ENCODE data around the gene IP6K1. TPM values are rescaled to one million over a fixed set of nuclear protein-coding genes. Genes with fewer than 3 reads are reported as not detected.

Gene IP6K1
- total and polyA plus RNA-seq, 2 donors (not counting 1 experiment from before 2014, with no cell fraction given) = 27.8 to 77.8 TPM

GRCh38 chr3:49703956-49704355 is 82.4 kb downstream of the IP6K1 start:
- Histone ChIP-seq H3K79me2 (ENCODE audit: control insufficient read depth, insufficient read depth, low read length) (no peaks in the 10 kb centered on the region), H3K27me3 (replicated peaks in 1 of 4; ENCODE audit: control extremely low read depth in 1 of 4, control insufficient read depth in 3 of 4, insufficient read depth in 4 of 4, low read length in 3 of 4) (no peaks in the 10 kb centered on the region), H3K9ac (ENCODE audit: low read length) (no peak overlapping the region), H2AFZ (ENCODE audit: insufficient read depth, low read depth, low read length, poor library complexity, severe bottlenecking) (no peak overlapping the region), H3K4me1 (ENCODE audit: control insufficient read depth in 2 of 2, insufficient read depth in 2 of 2, low read length in 2 of 2) (no peaks in the 10 kb centered on the region), H3K36me3 (replicated peaks in 1 of 2; ENCODE audit: control extremely low read depth in 1 of 2, control insufficient read depth in 1 of 2, extremely low read depth in 1 of 2, insufficient read depth in 2 of 2, low read length in 1 of 2) (peaks cover 0 to 37% of the 10 kb centered on the region in 2 experiments), H3K4me2 (replicated peaks; ENCODE audit: low read depth, low read length, poor library complexity, severe bottlenecking) (no peak overlapping the region), H3K9me3 (ENCODE audit: control extremely low read depth in 1 of 3, control insufficient read depth in 2 of 3, insufficient read depth in 1 of 3, low read length in 2 of 3) (peaks cover 0 to 3% (median 0%) of the 10 kb centered on the region in 3 donors), H3K27ac (ENCODE audit: low read length in 2 of 2) (no peak overlapping the region), H3K4me3 (ENCODE audit: control extremely low read depth in 1 of 5, extremely low read depth in 1 of 5, insufficient read depth in 1 of 5, low read depth in 2 of 5, low read length in 4 of 5) (no peak overlapping the region), H4K20me1 (ENCODE audit: control insufficient read depth, insufficient read depth, low read length, poor library complexity, severe bottlenecking) (no peaks in the 10 kb centered on the region)
- no peak overlapping the region for H3K27ac Mint-ChIP-seq
- 98% methylated on average over 7 of the region's 7 CpGs for WGBS (ENCODE audit: insufficient coverage)
- ChIA-PET CTCF (interaction anchor here (0.5 to 5.0 kb wide), 5 partner anchors 15 to 316 kb away, joined by 3 to 40 read pairs (median 4); partner anchors contain the start of gene INKA1), POLR2A (no interaction called here)
- no peaks in the 10 kb centered on the region for H3K9me3 Mint-ChIP-seq (ENCODE audit: insufficient read depth)
- TF ChIP-seq EZH2 (IDR thresholded peaks at IDR 0.05; ENCODE audit: borderline replicate concordance, insufficient read depth, low read depth, low read length, poor library complexity, severe bottlenecking) (no peak), CTCF (IDR thresholded peaks at IDR 0.05) (no peak)
- no peak for DNase-seq
- no peak overlapping the region for H3K4me3 Mint-ChIP-seq
- H3K4me1 Mint-ChIP-seq = peaks cover 6% of the 10 kb centered on the region
- no peaks in the 10 kb centered on the region for H3K27me3 Mint-ChIP-seq
- intact Hi-C loops (cut with micrococcal nuclease) = loop anchor here (1.0 kb wide), 2 partner anchors 98 to 202 kb away; no protein-coding TSS in a partner anchor
- no peak for ATAC-seq (ENCODE audit: low read depth)

- DNase-seq (peak; percentile 81), ATAC-seq (ENCODE audit: low read depth) (peak; percentile 99)
- Histone ChIP-seq H2AFZ (ENCODE audit: insufficient read depth, low read depth, low read length, poor library complexity, severe bottlenecking) (no peak overlapping the region), H3K27me3 (replicated peaks in 1 of 4; ENCODE audit: control extremely low read depth in 1 of 4, control insufficient read depth in 3 of 4, insufficient read depth in 4 of 4, low read length in 3 of 4) (no peaks in the 10 kb centered on the region), H3K4me3 (ENCODE audit: control extremely low read depth in 1 of 5, extremely low read depth in 1 of 5, insufficient read depth in 1 of 5, low read depth in 2 of 5, low read length in 4 of 5) (no peak overlapping the region), H3K36me3 (replicated peaks in 1 of 2; ENCODE audit: control extremely low read depth in 1 of 2, control insufficient read depth in 1 of 2, extremely low read depth in 1 of 2, insufficient read depth in 2 of 2, low read length in 1 of 2) (peaks cover 0 to 40% of the 10 kb centered on the region in 2 experiments), H3K4me2 (replicated peaks; ENCODE audit: low read depth, low read length, poor library complexity, severe bottlenecking) (no peak overlapping the region), H4K20me1 (ENCODE audit: control insufficient read depth, insufficient read depth, low read length, poor library complexity, severe bottlenecking) (no peaks in the 10 kb centered on the region), H3K79me2 (ENCODE audit: control insufficient read depth, insufficient read depth, low read length) (no peaks in the 10 kb centered on the region), H3K27ac (ENCODE audit: low read length in 2 of 2) (no peak overlapping the region), H3K4me1 (ENCODE audit: control insufficient read depth in 2 of 2, insufficient read depth in 2 of 2, low read length in 2 of 2) (no peaks in the 10 kb centered on the region), H3K9ac (ENCODE audit: low read length) (no peak overlapping the region), H3K9me3 (ENCODE audit: control extremely low read depth in 1 of 3, control insufficient read depth in 2 of 3, insufficient read depth in 1 of 3, low read length in 2 of 3) (peaks cover 0 to 3% (median 0%) of the 10 kb centered on the region in 3 donors)
- Mint-ChIP-seq H3K9me3 (ENCODE audit: insufficient read depth) (no peaks in the 10 kb centered on the region), H3K4me1 (peaks cover 6% of the 10 kb centered on the region), H3K27me3 (no peaks in the 10 kb centered on the region), H3K4me3 (no peak overlapping the region), H3K27ac (peak overlapping the region; percentile 59)
- TF ChIP-seq CTCF (IDR thresholded peaks at IDR 0.05) = peak; percentile 87
- no peak for TF ChIP-seq EZH2 (IDR thresholded peaks at IDR 0.05; ENCODE audit: borderline replicate concordance, insufficient read depth, low read depth, low read length, poor library complexity, severe bottlenecking)
- intact Hi-C loops (cut with micrococcal nuclease) = loop anchor here (1.0 kb wide), 2 partner anchors 99 to 203 kb away; no protein-coding TSS in a partner anchor
- ChIA-PET POLR2A (no interaction called here), CTCF (interaction anchor here (0.5 to 5.0 kb wide), 5 partner anchors 15 to 317 kb away, joined by 3 to 40 read pairs (median 4); partner anchors contain the start of gene INKA1)
- WGBS (ENCODE audit: insufficient coverage) = 63% methylated on average over 13 of the region's 14 CpGs
Measured at GRCh38 chr3:49703443-49703927, 82.9 kb downstream of the IP6K1 start.
